Activated CD8-positive, alpha-beta memory T cell treated with anti-CD3 and anti-CD28 coated beads, Interleukin-2, amount 50 U/mL, for 24 hours (primary cell): ENCODE data around the gene MAPK9.
"Not testable (repeated sequence)": the region's sequence is repeated elsewhere in the genome, so short reads cannot be mapped to it uniquely, and the experiment has no call there.

Source experiments
- DNase-seq: peaks from one replicate; pipeline ENCODE4 v3.0.0-alpha.2; 2020; ENCODE audit errors: extremely low read depth

Gene MAPK9

DNA sequence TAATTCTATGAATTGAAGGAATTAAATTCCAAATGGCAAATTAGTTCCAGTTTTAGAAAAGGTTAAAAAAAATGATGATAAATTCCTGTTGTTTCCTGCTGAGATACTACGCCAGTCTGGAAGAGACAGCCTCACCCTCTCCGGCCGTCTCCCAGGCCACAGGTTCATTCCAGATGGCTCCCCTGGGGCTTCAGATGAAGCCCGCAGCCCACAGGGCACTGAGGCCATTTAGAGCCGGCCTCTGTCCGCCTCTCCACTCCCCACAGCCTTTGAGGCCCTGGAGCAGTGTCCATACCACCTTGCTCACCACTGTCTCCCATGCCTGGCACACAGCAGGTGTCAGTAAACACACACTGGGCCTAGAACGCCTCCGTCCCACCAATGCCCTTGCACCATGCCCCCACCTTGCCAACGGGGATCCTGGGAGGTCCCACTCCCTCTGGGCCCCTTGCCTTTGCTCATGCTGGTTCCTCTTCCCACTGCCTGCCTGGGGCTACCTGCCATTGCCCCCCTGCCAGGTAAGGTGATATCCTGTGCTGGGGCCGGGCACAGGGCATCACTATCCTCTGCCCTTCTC is 35.2 kb upstream of the MAPK9 start:
- DNase-seq = no peak

DNA sequence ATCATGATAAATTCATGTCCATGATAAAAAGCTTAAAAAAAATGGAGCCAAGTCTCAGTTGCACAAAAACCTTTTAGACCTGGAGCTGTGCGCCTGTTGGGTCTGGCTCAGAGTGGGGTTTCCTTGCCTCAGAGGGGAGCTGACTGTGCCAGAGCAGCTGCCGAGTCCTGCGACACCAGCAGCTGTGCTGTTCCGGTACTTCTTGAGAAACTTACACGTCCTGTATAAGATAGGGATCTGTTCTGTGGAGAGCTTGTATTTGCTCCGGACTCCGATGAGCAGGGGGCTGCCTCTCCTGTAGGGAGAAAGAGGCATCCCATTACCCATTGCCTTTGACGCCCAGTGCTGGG is 32.7 kb upstream of the MAPK9 start:
- DNase-seq = no peak

GRCh38 chr5:180323941-180324600 is 32.2 kb upstream of the MAPK9 start:
- DNase-seq = no peak

GRCh38 chr5:180323160-180323559 is 31.3 kb upstream of the MAPK9 start:
- DNase-seq = no peak

DNA sequence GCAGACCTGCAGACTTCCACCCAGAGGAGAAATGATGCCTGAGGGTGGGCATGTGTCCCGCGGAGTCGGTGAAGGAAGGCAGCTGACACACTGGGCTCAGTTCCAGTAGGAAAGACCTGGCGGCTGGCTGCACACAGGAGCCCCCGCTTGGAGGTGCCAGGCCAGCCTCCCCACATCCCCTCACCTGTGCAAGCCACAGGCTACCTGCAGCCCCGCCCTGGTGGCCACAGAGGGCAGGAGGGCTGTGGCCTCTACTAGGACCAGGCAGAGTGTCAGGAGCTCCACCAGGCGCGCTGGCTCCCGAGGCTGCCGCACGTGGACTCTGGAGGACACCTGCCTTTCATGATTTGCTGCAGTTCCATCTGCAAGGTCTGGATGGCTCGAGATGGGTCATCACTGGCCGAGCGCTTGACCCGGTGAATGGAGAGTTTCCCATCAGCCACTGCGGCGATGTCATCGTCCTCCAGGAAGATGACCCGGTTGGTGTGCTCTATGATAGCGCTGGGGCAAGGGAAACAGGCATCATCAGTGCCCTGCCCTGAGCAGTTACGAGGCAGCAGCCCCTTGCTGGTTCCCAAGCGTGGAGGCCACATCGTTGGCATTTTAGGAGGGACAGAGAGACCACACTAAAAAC is 26.7 kb upstream of the MAPK9 start:
- DNase-seq = no peak

DNA sequence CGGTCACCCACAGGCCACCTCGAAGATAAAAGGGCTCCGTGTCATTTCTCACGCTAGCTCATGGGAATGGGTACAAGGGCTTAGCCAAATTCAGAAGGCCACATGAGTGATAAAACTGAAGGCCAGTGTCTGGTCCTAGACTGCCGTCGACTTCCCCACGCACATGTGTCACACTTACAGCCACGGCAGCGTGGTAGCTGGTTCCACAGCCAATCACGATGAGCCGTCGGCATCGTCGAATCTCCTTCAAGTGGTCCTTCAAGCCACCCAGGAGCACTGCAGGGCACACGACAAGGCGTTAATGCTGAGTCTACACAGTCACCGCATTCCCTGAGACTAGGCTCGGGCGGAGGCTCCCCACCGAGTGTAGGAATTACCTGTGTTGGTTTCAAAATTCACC is 24.7 kb upstream of the MAPK9 start:
- no peak for DNase-seq

DNA sequence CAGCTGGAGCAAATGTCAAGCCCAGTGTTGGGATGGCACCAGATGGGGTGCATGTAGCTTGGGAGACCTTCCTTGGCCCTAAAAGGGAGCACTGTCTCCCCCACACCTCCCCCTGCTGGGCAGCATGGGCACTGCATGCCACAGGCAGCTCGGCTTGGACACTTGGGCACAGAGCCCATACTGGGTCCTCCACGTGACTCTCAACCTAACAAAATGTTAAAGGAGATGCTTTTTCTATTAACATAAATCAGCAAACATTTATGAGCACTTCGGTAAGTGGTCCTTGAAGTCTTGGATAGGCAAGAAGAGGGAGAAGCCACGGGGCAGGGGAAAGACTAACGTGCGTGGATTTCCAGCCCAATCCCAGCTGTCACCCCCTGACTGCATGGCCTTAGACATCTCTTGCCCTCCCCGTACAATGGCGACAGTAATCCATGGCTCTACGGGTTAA is 23.9 kb upstream of the MAPK9 start:
- DNase-seq = no peak

DNA sequence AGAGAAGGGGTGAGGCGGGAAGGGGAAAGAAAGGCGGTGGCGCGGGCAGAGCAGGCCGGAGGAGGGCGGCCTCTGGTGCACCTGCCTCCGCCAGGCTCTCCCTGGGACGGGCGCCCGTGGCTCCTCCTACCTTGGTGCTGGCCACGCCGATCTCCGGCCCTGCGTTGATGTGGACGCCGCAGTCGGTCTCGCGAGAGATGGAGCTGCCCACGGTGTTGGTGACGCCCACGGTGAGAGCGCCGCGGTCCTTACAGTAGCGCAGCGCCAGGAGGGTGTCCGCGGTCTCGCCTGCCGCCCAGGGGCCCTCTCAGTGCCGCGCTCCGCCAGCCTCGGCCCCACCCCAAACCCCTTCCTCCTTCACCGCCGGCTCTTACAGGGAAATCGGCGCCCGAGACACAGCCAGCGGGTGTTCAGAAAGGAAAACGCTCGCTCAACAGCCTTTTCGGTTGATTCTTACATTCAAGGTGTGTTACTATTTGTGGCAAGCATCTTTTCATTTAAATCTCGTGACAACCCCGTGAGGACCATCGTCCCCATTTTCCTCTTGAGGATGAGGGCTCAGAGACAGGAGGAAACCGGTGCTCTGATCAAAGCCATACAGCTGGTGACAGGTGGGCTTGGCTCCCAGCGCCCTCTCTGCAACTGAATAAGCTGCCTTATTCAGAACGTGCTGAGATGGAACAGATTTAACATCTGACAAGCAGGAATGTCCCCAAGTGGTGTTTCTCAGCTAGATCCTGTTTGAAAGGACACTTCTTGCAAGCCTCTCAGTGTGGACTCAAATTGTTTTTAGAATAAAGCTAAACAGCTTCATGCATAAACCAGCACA is 22.0 kb upstream of the MAPK9 start:
- peak; percentile 35 for DNase-seq

DNA sequence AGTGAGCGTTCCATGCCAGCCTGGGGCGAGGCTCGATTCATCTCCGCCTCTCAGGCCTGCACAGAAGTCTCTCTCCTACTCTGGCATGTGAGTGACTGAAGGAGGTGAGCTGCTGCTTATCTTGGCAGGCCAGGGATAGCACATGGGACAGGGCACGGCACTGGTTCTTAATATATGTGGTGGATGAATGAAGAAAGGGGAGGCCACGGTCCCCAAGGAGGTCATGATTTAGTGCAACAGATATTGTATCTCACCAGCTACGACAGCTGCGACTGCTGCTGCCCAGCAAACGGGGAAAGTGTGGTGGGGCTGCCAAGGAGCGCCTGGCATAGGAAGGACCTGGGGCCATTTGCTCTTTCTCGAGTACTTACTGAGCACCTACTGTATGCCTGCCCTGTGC is 19.3 kb upstream of the MAPK9 start:
- no peak for DNase-seq

DNA sequence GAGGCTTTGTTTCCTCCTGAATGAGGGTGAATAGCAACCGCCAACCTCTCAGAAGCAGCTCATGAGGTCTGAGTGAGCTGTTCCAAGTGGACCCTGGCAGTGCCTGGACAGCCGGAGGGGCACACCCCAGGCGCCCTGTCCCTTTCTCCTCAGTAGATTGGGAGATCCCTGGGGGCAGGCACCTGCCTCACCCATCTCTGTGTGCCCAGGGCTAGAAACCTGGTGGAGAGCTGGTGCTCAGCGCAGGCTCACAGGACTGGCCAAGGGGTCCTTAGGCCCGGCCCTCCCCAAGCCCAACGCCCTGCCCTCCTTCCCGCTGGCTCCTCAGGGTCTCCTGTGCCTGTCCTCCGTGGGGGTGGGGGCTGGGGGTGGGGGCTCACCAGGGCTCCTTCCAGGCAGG is 14.9 kb upstream of the MAPK9 start:
- DNase-seq = no peak

DNA sequence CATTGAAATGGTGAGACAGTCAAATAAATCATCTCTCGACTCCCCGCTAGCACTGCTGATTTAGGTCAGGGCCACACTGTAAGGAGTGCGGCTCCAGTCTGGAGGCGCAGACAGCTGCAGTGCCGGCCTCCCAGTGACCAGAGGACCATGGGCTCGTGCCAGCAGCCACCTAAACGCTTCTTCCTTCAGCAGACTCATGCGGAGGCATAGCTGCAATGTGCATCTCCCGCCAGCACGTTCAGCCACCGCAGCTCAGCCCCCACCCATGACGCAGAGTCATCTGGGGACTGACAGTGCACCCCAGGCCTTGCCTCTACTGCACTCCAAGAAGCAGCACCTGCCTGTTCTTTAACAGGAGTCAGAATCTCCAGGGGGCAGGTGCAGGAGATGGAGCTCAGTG is 13.6 kb upstream of the MAPK9 start:
- DNase-seq = no peak

DNA sequence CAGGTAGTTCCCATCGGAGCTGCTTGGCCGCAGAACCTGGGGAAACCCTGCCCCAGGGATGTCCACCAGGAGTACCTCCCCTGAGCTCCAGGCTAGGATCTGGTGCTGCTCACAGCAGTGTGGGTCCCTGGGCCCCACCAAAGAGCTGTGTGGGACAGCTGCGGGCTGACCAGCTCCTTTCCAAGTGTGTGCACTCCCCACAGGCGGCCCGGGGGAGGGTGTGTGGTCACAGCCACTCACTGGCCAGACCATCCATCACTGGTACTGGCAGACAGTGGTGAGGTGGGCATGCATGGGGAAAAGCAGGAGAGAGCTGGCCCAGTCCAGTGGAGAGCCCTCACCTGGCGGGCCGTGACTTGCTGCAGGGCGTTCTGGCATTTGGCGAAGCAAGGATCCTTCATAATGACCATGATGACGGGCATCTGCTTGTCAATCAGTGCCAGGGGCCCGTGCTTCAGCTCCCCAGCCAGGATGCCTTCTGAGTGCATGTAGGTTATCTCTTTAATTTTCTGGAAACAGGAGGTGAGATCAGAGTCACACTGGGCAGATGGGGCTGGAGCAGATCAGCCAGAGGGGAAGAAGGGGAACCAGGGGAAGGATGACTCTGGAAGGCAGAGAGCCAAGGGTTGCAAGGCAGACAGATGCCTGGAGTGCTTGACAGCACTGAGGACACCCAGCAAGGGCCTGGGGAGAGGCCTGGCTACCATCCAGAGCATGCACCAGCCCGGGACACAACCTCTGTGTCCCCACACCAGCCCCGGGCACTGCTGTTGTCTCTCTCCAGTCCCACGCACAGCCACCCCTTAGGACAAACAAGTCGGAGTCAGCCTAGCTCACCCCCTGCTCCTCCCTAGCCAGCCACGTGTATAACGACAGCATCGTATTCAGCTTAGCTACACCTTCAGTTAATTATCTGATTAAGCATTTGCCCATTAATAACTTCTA is 12.8 kb upstream of the MAPK9 start:
- no peak for DNase-seq

DNA sequence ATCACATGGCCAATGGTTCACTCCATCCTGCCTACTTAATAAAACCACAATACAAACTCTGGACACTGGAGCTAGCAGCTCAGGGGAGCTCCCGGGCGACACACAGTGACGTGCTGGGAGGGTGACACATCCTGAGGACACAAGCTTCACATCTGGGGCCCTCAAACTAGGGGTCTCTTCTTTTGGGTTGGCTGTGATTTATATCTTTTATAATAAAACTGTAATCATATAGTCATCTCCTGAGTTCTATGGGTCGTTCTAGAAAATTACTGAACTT is 12.1 kb upstream of the MAPK9 start:
- DNase-seq = no peak

GRCh38 chr5:180303226-180304015 is 11.5 kb upstream of the MAPK9 start:
- DNase-seq = no peak

GRCh38 chr5:180302256-180302655 is 10.4 kb upstream of the MAPK9 start:
- DNase-seq = no peak

DNA sequence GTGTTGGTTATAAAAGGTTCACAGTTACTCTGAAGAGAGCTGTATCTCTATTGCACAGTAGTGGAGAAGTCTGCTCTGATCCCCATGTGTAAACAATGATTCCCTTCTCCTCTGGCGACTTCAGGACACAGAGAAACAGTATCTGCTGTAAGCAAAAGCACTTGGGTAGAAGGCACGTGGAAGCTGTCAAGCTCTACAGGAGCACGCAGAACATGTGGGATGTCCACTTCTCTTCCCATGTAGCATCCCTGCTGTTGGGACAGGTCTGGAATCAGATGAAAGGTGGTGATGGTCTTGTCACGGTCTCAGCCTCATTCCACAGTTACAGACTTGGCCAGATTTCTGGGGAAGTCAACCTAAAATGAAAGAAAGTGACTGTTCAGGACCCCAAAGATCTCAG is 9.4 kb upstream of the MAPK9 start:
- DNase-seq = no peak

- no peak for DNase-seq
These were observed 7.6 kb upstream of the MAPK9 start for GRCh38 chr5:180299526-180299925.

GRCh38 chr5:180299014-180299413 is 7.1 kb upstream of the MAPK9 start:
- DNase-seq = not testable (repeated sequence)

DNA sequence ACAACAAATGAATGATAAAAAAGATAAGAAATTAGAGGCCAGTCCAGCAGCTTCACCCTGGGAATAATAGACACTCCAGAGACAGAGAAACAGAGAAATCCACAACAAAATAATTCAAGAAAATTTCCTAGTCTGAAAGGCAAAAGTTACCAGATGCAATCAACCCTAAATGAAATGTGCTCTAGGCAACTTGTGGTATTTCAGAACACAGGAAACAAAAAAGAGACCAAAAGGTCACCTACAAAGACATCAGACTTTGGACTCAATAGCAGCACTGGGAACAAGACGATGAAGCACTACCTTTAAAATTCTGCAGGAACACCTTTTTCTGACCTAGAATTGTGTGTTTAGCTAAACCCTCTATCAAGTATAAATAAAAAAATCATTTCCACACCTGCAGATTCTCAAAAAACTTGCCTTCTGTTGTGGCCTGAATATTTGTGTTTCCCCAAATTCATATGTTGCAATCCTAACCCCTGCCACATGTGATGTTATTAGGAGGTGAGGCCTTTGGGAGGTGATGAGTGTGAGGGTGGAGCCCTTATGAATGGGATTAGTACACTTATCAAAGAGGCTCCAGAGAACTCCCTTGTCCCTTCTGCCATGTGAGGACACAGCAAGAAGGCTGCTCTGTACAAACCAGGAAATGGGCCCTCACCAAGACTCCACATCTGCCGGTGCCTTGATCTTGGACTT is 5.9 kb upstream of the MAPK9 start:
- no peak for DNase-seq

DNA sequence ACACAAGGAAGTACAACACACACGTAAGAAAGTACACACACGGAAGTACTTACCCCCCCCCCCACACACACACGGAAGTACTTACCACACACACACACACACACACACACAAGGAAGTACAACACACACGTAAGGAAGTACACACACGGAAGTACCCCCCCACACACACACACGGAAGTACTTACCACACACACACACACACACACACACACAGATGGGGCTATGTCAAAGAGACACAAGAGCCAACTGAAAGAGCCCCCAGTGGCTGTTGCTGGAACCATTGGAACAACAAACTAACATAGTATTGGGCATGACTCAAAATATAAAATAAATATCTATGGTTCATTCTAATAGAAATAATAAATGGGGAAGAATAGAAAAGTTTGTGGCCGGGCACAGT is 4.9 kb upstream of the MAPK9 start:
- DNase-seq = no peak
